Measurements from ENCODE around the gene MAGI1.

GRCh38 chr3:65502526-65502925 lies 536.2 kb downstream of the MAGI1 start:
- TF ChIP-seq POLR2A (IDR thresholded peaks at IDR 0.05), result no peak
- TF ChIP-seq CTCF (IDR thresholded peaks at IDR 0.05), result no peak
